Nucleus accumbens (tissue), 56 donors: ENCODE results near the gene FLT4.

ENCODE experiments used
- DNase-seq, 56 donors: peaks; one replicate each; lab custom pipeline; 2025; lab: John Stamatoyannopoulos, UW

Gene FLT4

GRCh38 chr5:180555168-180555921 is 94.1 kb downstream of the FLT4 start:
- no peak for DNase-seq

- DNase-seq, result no peak
These were observed 95.9 kb downstream of the FLT4 start for GRCh38 chr5:180553530-180553929.
